IMR-90 (cell line): ENCODE results near the gene MCTP2. TPM values are rescaled to one million over a fixed set of nuclear protein-coding genes. Genes with fewer than 3 reads are reported as not detected.

Experiments used
- ATAC-seq: fragments of 200-7000 bp; cut with Tn5 transposase; 2 replicates; pipeline ENCODE4 v1.9.1; 2020; ENCODE audit warnings: low read depth, mild to moderate bottlenecking, moderate library complexity
- BruUV-seq: library from RNA; stranded (reverse); fragments of 400-500 nt; replicated peaks from 2 replicates; lab custom pipeline; 2021; lab: Mats Ljungman, UMichigan
- CTCF ChIA-PET: fragments of 300-600 bp; formaldehyde crosslinking; extraction: SDS; loops from one replicate; lab custom pipeline; 2021; ENCODE audit warnings: antibody characterized with exemption; lab: Yijun Ruan, JAX
- POLR2A ChIA-PET: fragments of 300-600 bp; sonication (Branson Sonifier 250); formaldehyde crosslinking; loops from one replicate; lab custom pipeline; 2022; ENCODE audit warnings: antibody characterized with exemption; ENCODE audit not compliant: unreplicated experiment; lab: Charles Lee
- DNase-seq: peaks from one replicate; pipeline ENCODE4 v3.0.0; 2013
- H2AFZ ChIP-seq: replicated peaks from 2 replicates; pipeline ENCODE3; 2013; ENCODE audit warnings: low read length, mild to moderate bottlenecking; ENCODE audit not compliant: poor library complexity
- H2AK5ac ChIP-seq: 2 replicates; pipeline ENCODE4 v1.6.1; 2013; ENCODE audit warnings: low read depth, low read length, inconsistent platforms
- H2AK9ac ChIP-seq: replicated peaks from 2 replicates; pipeline ENCODE3; 2013; ENCODE audit warnings: mild to moderate bottlenecking, low read depth, low read length, moderate library complexity; ENCODE audit not compliant: poor library complexity
- H2BK120ac ChIP-seq: 2 replicates; pipeline ENCODE4 v1.6.1; 2013; ENCODE audit warnings: low read depth, low read length, inconsistent platforms
- H2BK15ac ChIP-seq: 3 replicates; pipeline ENCODE4 v1.6.1; 2013; ENCODE audit warnings: low read depth, low read length, inconsistent platforms
- H2BK20ac ChIP-seq: 2 replicates; pipeline ENCODE4 v1.6.1; 2013; ENCODE audit warnings: low read depth, mild to moderate bottlenecking, inconsistent platforms, low read length, moderate library complexity
- H2BK5ac ChIP-seq: 2 replicates; pipeline ENCODE4 v1.6.1; 2013; ENCODE audit warnings: mild to moderate bottlenecking, low read depth, low read length, inconsistent platforms; ENCODE audit not compliant: poor library complexity, severe bottlenecking
- H3K14ac ChIP-seq: replicated peaks from 2 replicates; pipeline ENCODE4 v1.6.1; 2013; ENCODE audit warnings: low read depth, low read length, inconsistent platforms
- H3K18ac ChIP-seq: 2 replicates; pipeline ENCODE4 v1.6.1; 2013; ENCODE audit warnings: low read depth, low read length, control low read depth
- H3K23ac ChIP-seq: 2 replicates; pipeline ENCODE4 v1.6.1; 2013; ENCODE audit warnings: low read depth, low read length, inconsistent platforms
- H3K27ac ChIP-seq: 2 replicates; pipeline ENCODE4 v1.5.1; 2013; ENCODE audit warnings: mild to moderate bottlenecking, control low read depth, low read length; ENCODE audit not compliant: insufficient read depth
- H3K27me3 ChIP-seq: 2 replicates; pipeline ENCODE4 v1.6.1; 2013; ENCODE audit warnings: low read length; ENCODE audit not compliant: control insufficient read depth, insufficient read depth
- H3K36me3 ChIP-seq: 2 replicates; pipeline ENCODE4 v1.6.1; 2013; ENCODE audit warnings: low read length, mixed read lengths; ENCODE audit not compliant: control insufficient read depth, insufficient read depth
- H3K4ac ChIP-seq: 2 replicates; pipeline ENCODE4 v1.6.1; 2013; ENCODE audit warnings: low read depth, low read length, inconsistent platforms
- H3K4me1 ChIP-seq: 2 replicates; pipeline ENCODE4 v1.6.1; 2013; ENCODE audit warnings: low read length, mixed read lengths; ENCODE audit not compliant: control insufficient read depth, insufficient read depth
- H3K4me2 ChIP-seq: 2 replicates; pipeline ENCODE4 v1.6.1; 2013; ENCODE audit warnings: low read depth, mild to moderate bottlenecking, control low read depth, low read length, moderate library complexity
- H3K4me3 ChIP-seq: 2 replicates; pipeline ENCODE4 v1.5.1; 2013; ENCODE audit warnings: low read depth, mild to moderate bottlenecking, control low read depth, low read length, moderate library complexity; ENCODE audit not compliant: insufficient read depth
- H3K56ac ChIP-seq: 2 replicates; pipeline ENCODE4 v1.6.1; 2013; ENCODE audit warnings: low read length, inconsistent platforms; ENCODE audit not compliant: insufficient read depth; ENCODE audit errors: extremely low read depth
- H3K79me1 ChIP-seq, 2 experiments: 2 replicates each; pipeline ENCODE4 v1.6.1; 2013; ENCODE audit warnings: low read length in 2 of 2, inconsistent platforms in 1 of 2, low read depth in 1 of 2
- H3K9ac ChIP-seq: 2 replicates; pipeline ENCODE4 v1.6.1; 2013; ENCODE audit warnings: low read depth, low read length, control low read depth
- H3K9me1 ChIP-seq: 2 replicates; pipeline ENCODE4 v1.6.1; 2013; ENCODE audit warnings: low read length, inconsistent platforms; ENCODE audit not compliant: insufficient read depth
- H3K9me3 ChIP-seq: 2 replicates; pipeline ENCODE4 v1.6.1; 2013; ENCODE audit warnings: low read length; ENCODE audit not compliant: control insufficient read depth, insufficient read depth
- H4K20me1 ChIP-seq: 2 replicates; pipeline ENCODE4 v1.6.1; 2013; ENCODE audit warnings: low read length, inconsistent platforms; ENCODE audit not compliant: insufficient read depth
- H4K5ac ChIP-seq: 2 replicates; pipeline ENCODE4 v1.6.1; 2013; ENCODE audit warnings: mild to moderate bottlenecking, low read depth, low read length, control low read depth
- H4K8ac ChIP-seq, 2 experiments: 2 replicates each; pipeline ENCODE4 v1.6.1; 2013; ENCODE audit warnings: low read depth in 2 of 2, low read length in 2 of 2, control low read depth in 1 of 2, inconsistent platforms in 1 of 2
- H4K91ac ChIP-seq: 2 replicates; pipeline ENCODE4 v1.6.1; 2013; ENCODE audit warnings: low read depth, low read length, inconsistent platforms; ENCODE audit not compliant: insufficient read depth
- CEBPB ChIP-seq: IDR thresholded peaks from 2 replicates; pipeline ENCODE4 v1.6.1; 2012; ENCODE audit warnings: low read depth, low read length, improper control_type of control experiment
- USF2 ChIP-seq: fragments of 150-350 bp; IDR thresholded peaks from 2 replicates; pipeline ENCODE4 v1.6.1; 2017; ENCODE audit warnings: mild to moderate bottlenecking, antibody characterized with exemption, low read length, low read depth
- WGBS, 2 experiments: methylation state at CpG; one replicate each; pipeline versions ENCODE4 v1.1.5 to v1.1.7; 2013; ENCODE audit warnings: missing lambda C conversion rate in 2 of 2; ENCODE audit not compliant: insufficient read length in 1 of 2; ENCODE audit errors: extremely low coverage in 2 of 2; 5-methylcytosine and 5-hydroxymethylcytosine counted together
- dilution Hi-C: fragments of 300-500 bp; cut with HindIII; formaldehyde crosslinking; loops from one replicate; pipeline ENCODE4 v1.14.3; 2018; ENCODE audit warnings: low sequenced_read_pairs; ENCODE audit not compliant: unreplicated experiment
- in situ Hi-C: fragments of 300-500 bp; cut with MboI; formaldehyde crosslinking; loops from 3 replicates; pipeline ENCODE4 v1.14.3; 2019; ENCODE audit warnings: low sequenced_read_pairs, inconsistent platforms, mixed read lengths
- intact Hi-C: fragments of 100-400 bp; cut with micrococcal nuclease; formaldehyde crosslinking; loops from 2 replicates; pipeline ENCODE4 v1.10.0; 2022
- polyA plus RNA-seq, 3 experiments: library from polyadenylated mRNA; depleted of rRNA; stranded (reverse); fragments of >200 nt; gene quantifications; 2 replicates each; pipeline ENCODE4 v1.2.3, GENCODE V29; 2012; ENCODE audit warnings: low replicate concordance in 1 of 3
- total RNA-seq: library from RNA; depleted of rRNA; stranded (reverse); fragments of >200 nt; gene quantifications from 2 replicates; pipeline ENCODE4 v1.2.3, GENCODE V29; 2012

MCTP2 gene
- total and polyA plus RNA-seq, 2 of the 4 experiments (the other 2 are of a cell fraction): 5.1 to 9.9 TPM

- in situ Hi-C loops: loop anchor here (5.0 to 10.0 kb wide), 2 partner anchors 160 to 1287 kb away; no protein-coding TSS in a partner anchor
- Histone ChIP-seq H3K27ac (no peak overlapping the region), H3K9me3 (peaks cover 2% of the 10 kb centered on the region; the same call in 1 of the 2 replicates), H3K27me3 (no peaks in the 10 kb centered on the region), H2BK5ac (no peak overlapping the region), H4K20me1 (no peaks in the 10 kb centered on the region), H4K8ac (no peak overlapping the region), H2BK15ac (no peak overlapping the region), H2AK5ac (no peak overlapping the region), H4K91ac (no peak overlapping the region), H3K23ac (no peak overlapping the region), H3K56ac (no peak overlapping the region), H4K5ac (no peak overlapping the region), H3K9ac (no peak overlapping the region), H3K14ac (no peak overlapping the region), H2BK120ac (no peak overlapping the region), H2BK20ac (no peak overlapping the region), H3K79me1 (no peaks in the 10 kb centered on the region), H3K36me3 (peaks cover 2% of the 10 kb centered on the region; the same call in 1 of the 2 replicates), H3K18ac (no peak overlapping the region), H3K4me2 (no peak overlapping the region), H2AFZ (no peak overlapping the region), H3K4me3 (no peak overlapping the region), H3K9me1 (no peaks in the 10 kb centered on the region), H2AK9ac (no peak overlapping the region), H3K4ac (no peak overlapping the region), H3K4me1 (no peaks in the 10 kb centered on the region)
- WGBS, 2 experiments: no CpG with 5 or more reads among the region's 2 CpGs
- dilution Hi-C loops: no loop called here
- ATAC-seq: no peak
- TF ChIP-seq CEBPB: 0 out of 2 replicates have a peak, but pooled peaks have one; percentile 3
- TF ChIP-seq USF2: no peak
- ChIA-PET POLR2A (no interaction called here), CTCF (interaction anchor here (0.6 to 4.9 kb wide), 3 partner anchors 90 to 202 kb away, joined by 3 to 58 read pairs (median 7); no protein-coding TSS in a partner anchor)
- BruUV-seq: no TSS peak
- intact Hi-C loops: loop anchor here (5.0 kb wide), 1 partner anchor 1525 kb away; no protein-coding TSS in a partner anchor
- peak; percentile 25 for DNase-seq
Observed at GRCh38 chr15:94322141-94322540, 90.8 kb downstream of the MCTP2 start.
